Mesenchymal stem cell (in vitro differentiated cells and primary cell): ENCODE results near the gene NSUN4.
A peak's percentile ranks its signal among the peaks of the same experiment; 100 is the strongest.

Source experiments
- DNase-seq: peaks from one replicate; pipeline ENCODE4 v3.0.0-alpha.2; 2013
- H2AFZ ChIP-seq: one replicate; pipeline ENCODE4 v1.6.1; 2013; ENCODE audit warnings: low read depth, mild to moderate bottlenecking, control low read depth, inconsistent platforms, low read length, moderate library complexity
- H2AK5ac ChIP-seq: 2 replicates; pipeline ENCODE4 v1.6.1; 2013; ENCODE audit warnings: low read length, moderate library complexity, mild to moderate bottlenecking, inconsistent platforms; ENCODE audit not compliant: severe bottlenecking
- H2BK120ac ChIP-seq: one replicate; pipeline ENCODE4 v1.6.1; 2013; ENCODE audit warnings: low read depth, mild to moderate bottlenecking, inconsistent platforms, low read length, moderate library complexity
- H2BK12ac ChIP-seq, 2 experiments: one replicate each; pipeline ENCODE4 v1.6.1; 2013; ENCODE audit warnings: inconsistent platforms in 2 of 2, low read length in 2 of 2, mild to moderate bottlenecking in 2 of 2, moderate library complexity in 2 of 2, control low read depth in 1 of 2
- H2BK15ac ChIP-seq: one replicate; pipeline ENCODE4 v1.6.1; 2013; ENCODE audit warnings: mild to moderate bottlenecking, low read depth, inconsistent platforms; ENCODE audit not compliant: poor library complexity, severe bottlenecking
- H2BK5ac ChIP-seq: 2 replicates; pipeline ENCODE4 v1.6.1; 2013; ENCODE audit warnings: low read depth, mild to moderate bottlenecking, low read length, control low read depth, inconsistent platforms; ENCODE audit not compliant: poor library complexity, severe bottlenecking
- H3K14ac ChIP-seq, 2 experiments: one replicate each; pipeline ENCODE4 v1.6.1; 2013; ENCODE audit warnings: inconsistent platforms in 2 of 2, low read length in 2 of 2, control low read depth in 1 of 2, mild to moderate bottlenecking in 1 of 2, moderate library complexity in 1 of 2
- H3K18ac ChIP-seq, 2 experiments: one replicate each; pipeline ENCODE4 v1.6.1; 2013; ENCODE audit warnings: inconsistent platforms in 2 of 2, low read length in 2 of 2, control low read depth in 1 of 2, low read depth in 1 of 2, mild to moderate bottlenecking in 1 of 2
- H3K23ac ChIP-seq, 2 experiments: one replicate each; pipeline ENCODE4 v1.6.1; 2013; ENCODE audit warnings: inconsistent platforms in 2 of 2, low read length in 2 of 2, mild to moderate bottlenecking in 2 of 2, moderate library complexity in 2 of 2, control low read depth in 1 of 2
- H3K27ac ChIP-seq: 2 replicates; pipeline ENCODE4 v1.5.1; 2013; ENCODE audit warnings: mild to moderate bottlenecking, moderate library complexity, low read length, control low read depth, inconsistent platforms; ENCODE audit not compliant: poor library complexity, severe bottlenecking
- H3K27me3 ChIP-seq, 2 experiments: 2 replicates each; pipeline versions ENCODE4 v1.6.1 to v1.7.0; 2013; ENCODE audit warnings: low read length in 2 of 2, mild to moderate bottlenecking in 2 of 2, moderate library complexity in 2 of 2, control low read depth in 1 of 2, inconsistent platforms in 1 of 2; ENCODE audit not compliant: control insufficient read depth in 1 of 2, insufficient read depth in 1 of 2
- H3K36me3 ChIP-seq, 2 experiments: 2 replicates each; pipeline versions ENCODE4 v1.6.1 to v1.7.0; 2013; ENCODE audit warnings: low read length in 2 of 2, control low read depth in 1 of 2, inconsistent platforms in 1 of 2, low read depth in 1 of 2, mild to moderate bottlenecking in 1 of 2; ENCODE audit not compliant: insufficient read depth in 2 of 2, control insufficient read depth in 1 of 2
- H3K4ac ChIP-seq, 2 experiments: one replicate each; pipeline ENCODE4 v1.6.1; 2013; ENCODE audit warnings: inconsistent platforms in 2 of 2, low read length in 2 of 2, mild to moderate bottlenecking in 2 of 2, moderate library complexity in 2 of 2, control low read depth in 1 of 2, low read depth in 1 of 2
- H3K4me1 ChIP-seq: 2 replicates; pipeline ENCODE4 v1.6.1; 2013; ENCODE audit warnings: low read depth, low read length, control low read depth; ENCODE audit not compliant: control insufficient read depth, insufficient read depth
- H3K4me2 ChIP-seq: 2 replicates; pipeline ENCODE4 v1.6.1; 2013; ENCODE audit warnings: low read length, mild to moderate bottlenecking, inconsistent platforms; ENCODE audit not compliant: poor library complexity, severe bottlenecking
- H3K4me3 ChIP-seq, 2 experiments: 2 replicates each; pipeline versions ENCODE4 v1.5.1 to v1.7.0; 2013; ENCODE audit warnings: low read length in 2 of 2, mild to moderate bottlenecking in 2 of 2, control low read depth in 1 of 2, low read depth in 1 of 2; ENCODE audit not compliant: insufficient read depth in 1 of 2
- H3K79me1 ChIP-seq: replicated peaks from 2 replicates; pipeline ENCODE4 v1.6.1; 2013; ENCODE audit warnings: mild to moderate bottlenecking, control low read depth, low read length, inconsistent platforms; ENCODE audit not compliant: poor library complexity, severe bottlenecking
- H3K9ac ChIP-seq: 2 replicates; pipeline ENCODE4 v1.7.0; 2013; ENCODE audit warnings: mild to moderate bottlenecking, low read length, moderate library complexity
- H3K9me3 ChIP-seq: 2 replicates; pipeline ENCODE4 v1.7.0; 2013; ENCODE audit warnings: mild to moderate bottlenecking, low read length; ENCODE audit not compliant: control insufficient read depth
- H4K8ac ChIP-seq: one replicate; pipeline ENCODE4 v1.6.1; 2013; ENCODE audit warnings: inconsistent platforms, mild to moderate bottlenecking, low read length, moderate library complexity
- H4K91ac ChIP-seq: one replicate; pipeline ENCODE4 v1.6.1; 2013; ENCODE audit warnings: mild to moderate bottlenecking, low read length, inconsistent platforms
- WGBS: methylation state at CpG from one replicate; pipeline ENCODE4 v1.1.7; 2013; ENCODE audit warnings: mixed read lengths; 5-methylcytosine and 5-hydroxymethylcytosine counted together

The NSUN4 gene

GRCh38 chr1:46342084-46342656, 1.6 kb downstream of the NSUN4 start:
- DNase-seq = peak; percentile 78
- WGBS = 97% methylated on average over 6 of the region's 6 CpGs
- peak overlapping the region; percentile 56 for H2AK5ac ChIP-seq
- peaks cover 33% of the 10 kb centered on the region for H3K79me1 ChIP-seq
- H2BK12ac ChIP-seq = no peak overlapping the region
- peak overlapping the region; percentile 99 for H3K9ac ChIP-seq
- no peak overlapping the region for H3K4ac ChIP-seq
- no peaks in the 10 kb centered on the region for H3K9me3 ChIP-seq
- no peaks in the 10 kb centered on the region for H3K27me3 ChIP-seq
- H3K36me3 ChIP-seq = peaks cover 40 to 43% of the 10 kb centered on the region in 2 experiments
- peak overlapping the region in 1 of 2 experiments; percentile 96 for H3K4me3 ChIP-seq
- no peak overlapping the region for H3K14ac ChIP-seq
- no peak overlapping the region for H4K8ac ChIP-seq
- H2BK15ac ChIP-seq = no peak overlapping the region
- H2AFZ ChIP-seq = no peak overlapping the region
- no peak overlapping the region for H2BK120ac ChIP-seq
- H3K23ac ChIP-seq = no peak overlapping the region
- H4K91ac ChIP-seq = no peak overlapping the region
- no peak overlapping the region for H3K4me2 ChIP-seq
- H3K4me1 ChIP-seq = peaks cover 15% of the 10 kb centered on the region
- no peak overlapping the region for H2BK5ac ChIP-seq
- H3K27ac ChIP-seq = no peak overlapping the region
- H3K18ac ChIP-seq = no peak overlapping the region

GRCh38 chr1:46342677-46343350, 2.2 kb downstream of the NSUN4 start:
- H2BK12ac ChIP-seq = no peak overlapping the region
- no peak overlapping the region for H3K4me2 ChIP-seq
- no peak overlapping the region for H2BK120ac ChIP-seq
- H3K4ac ChIP-seq = no peak overlapping the region
- no peak for DNase-seq
- no peak overlapping the region for H4K8ac ChIP-seq
- no peak overlapping the region for H3K23ac ChIP-seq
- H3K9ac ChIP-seq = peak overlapping the region; percentile 22
- H3K36me3 ChIP-seq = peaks cover 41 to 48% of the 10 kb centered on the region in 2 experiments
- H3K27ac ChIP-seq = no peak overlapping the region
- H3K27me3 ChIP-seq = no peaks in the 10 kb centered on the region
- 72% methylated on average over 8 of the region's 8 CpGs for WGBS
- peak overlapping the region; percentile 56 for H2AK5ac ChIP-seq
- H2BK5ac ChIP-seq = no peak overlapping the region
- no peak overlapping the region for H2BK15ac ChIP-seq
- no peak overlapping the region for H3K4me3 ChIP-seq
- H3K9me3 ChIP-seq = no peaks in the 10 kb centered on the region
- H3K14ac ChIP-seq = no peak overlapping the region
- no peak overlapping the region for H4K91ac ChIP-seq
- H3K18ac ChIP-seq = no peak overlapping the region
- H3K79me1 ChIP-seq = peaks cover 33% of the 10 kb centered on the region
- peaks cover 15% of the 10 kb centered on the region for H3K4me1 ChIP-seq
- no peak overlapping the region for H2AFZ ChIP-seq

- Histone ChIP-seq H2AFZ (no peak overlapping the region), H3K4me3 (no peak overlapping the region), H3K4ac (no peak overlapping the region), H3K9ac (peak overlapping the region; percentile 11), H2BK120ac (no peak overlapping the region), H3K18ac (no peak overlapping the region), H3K14ac (no peak overlapping the region), H2BK15ac (no peak overlapping the region), H4K91ac (no peak overlapping the region), H3K79me1 (peaks cover 33% of the 10 kb centered on the region), H3K4me2 (no peak overlapping the region), H2AK5ac (no peak overlapping the region), H2BK5ac (no peak overlapping the region), H4K8ac (no peak overlapping the region), H3K9me3 (no peaks in the 10 kb centered on the region), H3K23ac (no peak overlapping the region), H3K36me3 (peaks cover 43 to 48% of the 10 kb centered on the region in 2 experiments), H3K27me3 (no peaks in the 10 kb centered on the region), H3K4me1 (peaks cover 15% of the 10 kb centered on the region), H2BK12ac (no peak overlapping the region), H3K27ac (no peak overlapping the region)
- 100% methylated on average over 4 of the region's 4 CpGs for WGBS
- DNase-seq = no peak
Observed at GRCh38 chr1:46343351-46343695, 2.7 kb downstream of the NSUN4 start.

- Histone ChIP-seq H3K9me3 (no peaks in the 10 kb centered on the region), H3K4me2 (no peak overlapping the region), H3K4me1 (peaks cover 15% of the 10 kb centered on the region), H3K23ac (no peak overlapping the region), H3K4me3 (no peak overlapping the region), H2BK5ac (no peak overlapping the region), H3K79me1 (peaks cover 33% of the 10 kb centered on the region), H3K27ac (no peak overlapping the region), H3K18ac (no peak overlapping the region), H2BK120ac (no peak overlapping the region), H3K36me3 (peaks cover 43 to 48% of the 10 kb centered on the region in 2 experiments), H3K4ac (no peak overlapping the region), H2AK5ac (no peak overlapping the region), H3K9ac (peak overlapping the region; percentile 11), H2AFZ (no peak overlapping the region), H3K14ac (no peak overlapping the region), H2BK12ac (no peak overlapping the region), H4K8ac (no peak overlapping the region), H4K91ac (no peak overlapping the region), H3K27me3 (no peaks in the 10 kb centered on the region), H2BK15ac (peak overlapping the region; percentile 65)
- no peak for DNase-seq
- WGBS = 99% methylated on average over 4 of the region's 4 CpGs
Observed at GRCh38 chr1:46343705-46344104, 3.1 kb downstream of the NSUN4 start.
